ENCODE results near the gene ARPC2. TPM values are rescaled to one million over a fixed set of nuclear protein-coding genes. Genes with fewer than 3 reads are reported as not detected.

The ARPC2 gene
- polyA plus RNA-seq, 2 donors = 150 to 426 TPM

GRCh38 chr2:218214116-218214515 is 2.9 kb upstream of the ARPC2 start:
- Histone ChIP-seq H3K27me3 (ENCODE audit: control insufficient read depth in 1 of 2, insufficient read depth in 2 of 2, low read length in 2 of 2) (no peaks in the 10 kb centered on the region), H3K9me3 (ENCODE audit: control insufficient read depth in 2 of 2, insufficient read depth in 1 of 2, low read depth in 1 of 2, low read length in 1 of 2) (no peaks in the 10 kb centered on the region), H3K27ac (ENCODE audit: low read depth in 2 of 2, low read length in 1 of 2) (no peak overlapping the region), H3K4me3 (ENCODE audit: low read depth in 1 of 2, low read length in 2 of 2) (no peak overlapping the region), H3K4me1 (ENCODE audit: control insufficient read depth in 2 of 2, insufficient read depth in 2 of 2, low read length in 1 of 2) (no peaks in the 10 kb centered on the region), H3K36me3 (ENCODE audit: control insufficient read depth in 2 of 2, insufficient read depth in 2 of 2, low read length in 1 of 2) (no peaks in the 10 kb centered on the region)
- 81 to 85% methylated on average over 1 of the region's 1 CpG for WGBS, 2 donors

GRCh38 chr2:218216336-218216673 is 684 bp upstream of the ARPC2 start:
- peak overlapping the region; percentile 89 to 99 for H3K4me3 ChIP-seq (ENCODE audit: low read depth in 1 of 2, low read length in 2 of 2)
- H3K4me1 ChIP-seq (ENCODE audit: control insufficient read depth in 2 of 2, insufficient read depth in 2 of 2, low read length in 1 of 2) = peaks cover 0 to 2% of the 10 kb centered on the region in 2 donors
- no peaks in the 10 kb centered on the region for H3K27me3 ChIP-seq (ENCODE audit: control insufficient read depth in 1 of 2, insufficient read depth in 2 of 2, low read length in 2 of 2)
- WGBS, 2 donors = 40 to 55% methylated on average over 9 of the region's 9 CpGs
- H3K36me3 ChIP-seq (ENCODE audit: control insufficient read depth in 2 of 2, insufficient read depth in 2 of 2, low read length in 1 of 2) = peaks cover 0 to 2% of the 10 kb centered on the region in 2 donors
- no peaks in the 10 kb centered on the region for H3K9me3 ChIP-seq (ENCODE audit: control insufficient read depth in 2 of 2, insufficient read depth in 1 of 2, low read depth in 1 of 2, low read length in 1 of 2)
- H3K27ac ChIP-seq (ENCODE audit: low read depth in 2 of 2, low read length in 1 of 2) = peak overlapping the region; percentile 99 to 100

- peaks cover 0 to 2% of the 10 kb centered on the region in 2 donors for H3K4me1 ChIP-seq (ENCODE audit: control insufficient read depth in 2 of 2, insufficient read depth in 2 of 2, low read length in 1 of 2)
- H3K36me3 ChIP-seq (ENCODE audit: control insufficient read depth in 2 of 2, insufficient read depth in 2 of 2, low read length in 1 of 2) = peaks cover 0 to 2% of the 10 kb centered on the region in 2 donors
- peak overlapping the region; percentile 99 to 100 for H3K27ac ChIP-seq (ENCODE audit: low read depth in 2 of 2, low read length in 1 of 2)
- WGBS, 2 donors = 0 to 1% methylated on average over 44 to 47 of the region's 47 CpGs
- no peaks in the 10 kb centered on the region for H3K27me3 ChIP-seq (ENCODE audit: control insufficient read depth in 1 of 2, insufficient read depth in 2 of 2, low read length in 2 of 2)
- no peaks in the 10 kb centered on the region for H3K9me3 ChIP-seq (ENCODE audit: control insufficient read depth in 2 of 2, insufficient read depth in 1 of 2, low read depth in 1 of 2, low read length in 1 of 2)
- H3K4me3 ChIP-seq (ENCODE audit: low read depth in 1 of 2, low read length in 2 of 2) = peak overlapping the region; percentile 89 to 99
Observed at GRCh38 chr2:218217360-218218267, 625 bp downstream of the ARPC2 start.

GRCh38 chr2:218218268-218219185 is 1.5 kb downstream of the ARPC2 start:
- no peaks in the 10 kb centered on the region for H3K27me3 ChIP-seq (ENCODE audit: control insufficient read depth in 1 of 2, insufficient read depth in 2 of 2, low read length in 2 of 2)
- H3K4me1 ChIP-seq (ENCODE audit: control insufficient read depth in 2 of 2, insufficient read depth in 2 of 2, low read length in 1 of 2) = peaks cover 0 to 2% of the 10 kb centered on the region in 2 donors
- peak overlapping the region; percentile 89 to 99 for H3K4me3 ChIP-seq (ENCODE audit: low read depth in 1 of 2, low read length in 2 of 2)
- H3K9me3 ChIP-seq (ENCODE audit: control insufficient read depth in 2 of 2, insufficient read depth in 1 of 2, low read depth in 1 of 2, low read length in 1 of 2) = no peaks in the 10 kb centered on the region
- WGBS, 2 donors = 7 to 9% methylated on average over 4 of the region's 4 CpGs
- peak overlapping the region; percentile 99 to 100 for H3K27ac ChIP-seq (ENCODE audit: low read depth in 2 of 2, low read length in 1 of 2)
- H3K36me3 ChIP-seq (ENCODE audit: control insufficient read depth in 2 of 2, insufficient read depth in 2 of 2, low read length in 1 of 2) = peaks cover 0 to 4% of the 10 kb centered on the region in 2 donors

- Histone ChIP-seq H3K4me3 (ENCODE audit: low read depth in 1 of 2, low read length in 2 of 2) (peak overlapping the region in 1 of 2 donors; percentile 89), H3K36me3 (ENCODE audit: control insufficient read depth in 2 of 2, insufficient read depth in 2 of 2, low read length in 1 of 2) (peaks cover 0 to 4% of the 10 kb centered on the region in 2 donors), H3K27ac (ENCODE audit: low read depth in 2 of 2, low read length in 1 of 2) (peak overlapping the region; percentile 83 to 100), H3K4me1 (ENCODE audit: control insufficient read depth in 2 of 2, insufficient read depth in 2 of 2, low read length in 1 of 2) (peaks cover 0 to 2% of the 10 kb centered on the region in 2 donors), H3K9me3 (ENCODE audit: control insufficient read depth in 2 of 2, insufficient read depth in 1 of 2, low read depth in 1 of 2, low read length in 1 of 2) (no peaks in the 10 kb centered on the region), H3K27me3 (ENCODE audit: control insufficient read depth in 1 of 2, insufficient read depth in 2 of 2, low read length in 2 of 2) (no peaks in the 10 kb centered on the region)
- WGBS, 2 donors = 20 to 39% methylated on average over 2 of the region's 2 CpGs
Observed at GRCh38 chr2:218219934-218220333, 2.9 kb downstream of the ARPC2 start.

GRCh38 chr2:218221000-218221399 is 4.0 kb downstream of the ARPC2 start:
- Histone ChIP-seq H3K27ac (ENCODE audit: low read depth in 2 of 2, low read length in 1 of 2) (peak overlapping the region in 1 of 2 donors; percentile 24), H3K4me1 (ENCODE audit: control insufficient read depth in 2 of 2, insufficient read depth in 2 of 2, low read length in 1 of 2) (peaks cover 0 to 2% of the 10 kb centered on the region in 2 donors), H3K9me3 (ENCODE audit: control insufficient read depth in 2 of 2, insufficient read depth in 1 of 2, low read depth in 1 of 2, low read length in 1 of 2) (no peaks in the 10 kb centered on the region), H3K27me3 (ENCODE audit: control insufficient read depth in 1 of 2, insufficient read depth in 2 of 2, low read length in 2 of 2) (no peaks in the 10 kb centered on the region), H3K4me3 (ENCODE audit: low read depth in 1 of 2, low read length in 2 of 2) (no peak overlapping the region), H3K36me3 (ENCODE audit: control insufficient read depth in 2 of 2, insufficient read depth in 2 of 2, low read length in 1 of 2) (peaks cover 0 to 4% of the 10 kb centered on the region in 2 donors)
- WGBS, 2 donors = 42 to 45% methylated on average over 5 of the region's 5 CpGs

GRCh38 chr2:218223046-218223445 is 6.1 kb downstream of the ARPC2 start:
- Histone ChIP-seq H3K4me1 (ENCODE audit: control insufficient read depth in 2 of 2, insufficient read depth in 2 of 2, low read length in 1 of 2) (peaks cover 0 to 2% of the 10 kb centered on the region in 2 donors), H3K27ac (ENCODE audit: low read depth in 2 of 2, low read length in 1 of 2) (no peak overlapping the region), H3K36me3 (ENCODE audit: control insufficient read depth in 2 of 2, insufficient read depth in 2 of 2, low read length in 1 of 2) (peaks cover 0 to 8% of the 10 kb centered on the region in 2 donors)

GRCh38 chr2:218224186-218224585 is 7.2 kb downstream of the ARPC2 start:
- H3K4me3 ChIP-seq (ENCODE audit: low read depth in 1 of 2, low read length in 2 of 2) = no peak overlapping the region
- peaks cover 0 to 2% of the 10 kb centered on the region in 2 donors for H3K4me1 ChIP-seq (ENCODE audit: control insufficient read depth in 2 of 2, insufficient read depth in 2 of 2, low read length in 1 of 2)
- no peak overlapping the region for H3K27ac ChIP-seq (ENCODE audit: low read depth in 2 of 2, low read length in 1 of 2)
- no peaks in the 10 kb centered on the region for H3K9me3 ChIP-seq (ENCODE audit: control insufficient read depth in 2 of 2, insufficient read depth in 1 of 2, low read depth in 1 of 2, low read length in 1 of 2)
- WGBS, 2 donors = 54 to 59% methylated on average over 1 of the region's 1 CpG
- peaks cover 0 to 10% of the 10 kb centered on the region in 2 donors for H3K36me3 ChIP-seq (ENCODE audit: control insufficient read depth in 2 of 2, insufficient read depth in 2 of 2, low read length in 1 of 2)
- H3K27me3 ChIP-seq (ENCODE audit: control insufficient read depth in 1 of 2, insufficient read depth in 2 of 2, low read length in 2 of 2) = no peaks in the 10 kb centered on the region

More at GRCh38 chr2:218223046-218223445, 6.1 kb downstream of the ARPC2 start:
- peak overlapping the region in 1 of 2 donors; percentile 14 for H3K4me3 ChIP-seq (ENCODE audit: low read depth in 1 of 2, low read length in 2 of 2)
- H3K27me3 ChIP-seq (ENCODE audit: control insufficient read depth in 1 of 2, insufficient read depth in 2 of 2, low read length in 2 of 2) = no peaks in the 10 kb centered on the region
- no peaks in the 10 kb centered on the region for H3K9me3 ChIP-seq (ENCODE audit: control insufficient read depth in 2 of 2, insufficient read depth in 1 of 2, low read depth in 1 of 2, low read length in 1 of 2)
- WGBS, 2 donors = 42 to 50% methylated on average over 5 of the region's 5 CpGs

GRCh38 chr2:218226903-218227302 is 9.9 kb downstream of the ARPC2 start:
- no peak overlapping the region for H3K4me3 ChIP-seq (ENCODE audit: low read depth in 1 of 2, low read length in 2 of 2)
- WGBS, 2 donors = 80 to 86% methylated on average over 3 of the region's 3 CpGs
- no peaks in the 10 kb centered on the region for H3K27me3 ChIP-seq (ENCODE audit: control insufficient read depth in 1 of 2, insufficient read depth in 2 of 2, low read length in 2 of 2)
- peaks cover 0 to 10% of the 10 kb centered on the region in 2 donors for H3K36me3 ChIP-seq (ENCODE audit: control insufficient read depth in 2 of 2, insufficient read depth in 2 of 2, low read length in 1 of 2)
- H3K9me3 ChIP-seq (ENCODE audit: control insufficient read depth in 2 of 2, insufficient read depth in 1 of 2, low read depth in 1 of 2, low read length in 1 of 2) = no peaks in the 10 kb centered on the region
- H3K27ac ChIP-seq (ENCODE audit: low read depth in 2 of 2, low read length in 1 of 2) = no peak overlapping the region
- no peaks in the 10 kb centered on the region for H3K4me1 ChIP-seq (ENCODE audit: control insufficient read depth in 2 of 2, insufficient read depth in 2 of 2, low read length in 1 of 2)
